Upper lobe of left lung (tissue), 4 donors: Measurements from ENCODE around the gene SFXN5.

Experiments
- EP300 ChIP-seq, 4 donors: sonication (generic); formaldehyde crosslinking; IDR thresholded peaks; one replicate each; pipeline ENCODE4 v1.5.1; 2017; ENCODE audit warnings: antibody characterized with exemption in 4 of 4, control low read depth in 2 of 4
- POLR2AphosphoS5 ChIP-seq, 2 donors: sonication (generic); formaldehyde crosslinking; IDR thresholded peaks; one replicate each; pipeline ENCODE4 v1.5.1; 2017; ENCODE audit warnings: antibody characterized with exemption in 2 of 2
- TF ChIP-seq, protein P1 (sequence below), 6 experiments: fragments of 450-650 bp in 4 of 6; fragments of 200-600 bp in 2 of 6; sonication (generic) in 2 of 6; IDR thresholded peaks; one replicate each; pipeline ENCODE4 v1.5.1; 2016 to 2019; ENCODE audit warnings: antibody characterized with exemption in 6 of 6

DNA sequence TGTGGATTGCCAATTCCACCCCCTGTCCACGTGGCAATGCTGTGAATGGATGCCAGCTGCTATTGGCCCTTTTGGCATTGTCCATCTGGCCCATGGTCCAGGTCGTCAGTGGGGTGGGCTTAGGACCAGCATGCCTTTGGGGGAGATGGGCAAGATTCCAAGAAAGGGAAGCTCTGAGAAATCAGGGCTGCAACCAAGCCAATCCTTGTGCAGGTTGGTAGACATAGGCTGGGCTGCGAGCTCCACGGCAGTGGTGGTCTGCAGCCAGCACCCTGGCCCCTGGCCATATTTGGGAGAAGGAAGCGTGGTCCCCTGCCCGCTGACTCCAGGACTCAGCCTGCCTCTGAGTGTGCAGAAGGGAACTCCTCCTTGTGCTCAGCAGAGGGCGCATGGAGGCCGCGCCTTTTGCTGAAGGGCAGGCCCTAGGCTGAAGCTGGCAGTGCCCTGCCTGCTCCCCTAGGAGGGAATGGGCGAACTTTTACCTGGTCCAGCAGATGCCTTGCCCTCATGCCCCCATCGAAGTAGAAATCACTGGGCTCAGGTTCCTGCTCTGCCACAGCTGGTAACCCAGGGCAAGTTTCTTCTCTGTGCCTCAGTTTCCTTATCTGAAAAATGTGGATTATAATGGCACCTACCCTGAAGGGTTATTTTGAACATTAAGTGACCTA is 178.9 kb downstream of the SFXN5 start:
- TF ChIP-seq, protein P1, sequence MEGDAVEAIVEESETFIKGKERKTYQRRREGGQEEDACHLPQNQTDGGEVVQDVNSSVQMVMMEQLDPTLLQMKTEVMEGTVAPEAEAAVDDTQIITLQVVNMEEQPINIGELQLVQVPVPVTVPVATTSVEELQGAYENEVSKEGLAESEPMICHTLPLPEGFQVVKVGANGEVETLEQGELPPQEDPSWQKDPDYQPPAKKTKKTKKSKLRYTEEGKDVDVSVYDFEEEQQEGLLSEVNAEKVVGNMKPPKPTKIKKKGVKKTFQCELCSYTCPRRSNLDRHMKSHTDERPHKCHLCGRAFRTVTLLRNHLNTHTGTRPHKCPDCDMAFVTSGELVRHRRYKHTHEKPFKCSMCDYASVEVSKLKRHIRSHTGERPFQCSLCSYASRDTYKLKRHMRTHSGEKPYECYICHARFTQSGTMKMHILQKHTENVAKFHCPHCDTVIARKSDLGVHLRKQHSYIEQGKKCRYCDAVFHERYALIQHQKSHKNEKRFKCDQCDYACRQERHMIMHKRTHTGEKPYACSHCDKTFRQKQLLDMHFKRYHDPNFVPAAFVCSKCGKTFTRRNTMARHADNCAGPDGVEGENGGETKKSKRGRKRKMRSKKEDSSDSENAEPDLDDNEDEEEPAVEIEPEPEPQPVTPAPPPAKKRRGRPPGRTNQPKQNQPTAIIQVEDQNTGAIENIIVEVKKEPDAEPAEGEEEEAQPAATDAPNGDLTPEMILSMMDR (IDR thresholded peaks at IDR 0.05): peak; percentile 46 to 80 (median 62)
- TF ChIP-seq POLR2AphosphoS5 (IDR thresholded peaks at IDR 0.05): no peak
- TF ChIP-seq EP300 (IDR thresholded peaks at IDR 0.05): no peak
